Measurements from ENCODE around the gene HAND2.

HAND2 gene

GRCh38 chr4:173519111-173520101, 10.6 kb downstream of the HAND2 start:
- no peak for DNase-seq

GRCh38 chr4:173518425-173519102, 11.5 kb downstream of the HAND2 start:
- DNase-seq: no peak

DNA sequence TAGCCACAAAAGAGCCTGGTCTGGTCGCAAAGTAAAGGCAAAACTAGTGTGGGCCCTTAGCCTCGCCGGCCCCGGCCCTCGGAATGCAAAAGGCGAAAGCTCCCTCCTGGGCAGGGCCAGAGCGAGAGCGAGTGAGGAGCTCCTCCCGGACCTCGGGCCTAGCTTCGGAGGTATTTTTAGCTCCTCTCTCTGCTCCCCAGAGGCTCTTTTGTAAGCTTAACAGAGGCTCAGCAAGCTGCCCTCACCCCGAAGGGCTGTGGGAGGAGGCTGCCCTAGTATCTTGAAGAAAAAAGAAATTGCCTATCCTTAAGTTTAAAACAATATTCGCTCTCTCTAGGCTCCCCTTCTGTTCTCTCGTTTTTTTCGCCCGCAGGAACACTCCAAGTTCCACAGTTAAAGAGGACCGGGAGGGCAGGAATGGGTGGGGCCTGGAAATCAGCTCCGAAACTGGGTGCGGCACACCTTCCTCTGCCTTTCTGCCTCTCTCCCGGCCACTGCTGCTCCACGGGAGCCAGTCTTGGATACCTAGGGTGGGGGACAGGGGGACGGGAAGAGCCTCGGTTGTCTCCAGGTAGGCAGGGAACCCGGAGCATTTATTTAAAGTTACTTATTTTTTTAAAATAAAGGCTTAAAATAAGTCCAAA, 12.1 kb downstream of the HAND2 start:
- DNase-seq: no peak

DNA sequence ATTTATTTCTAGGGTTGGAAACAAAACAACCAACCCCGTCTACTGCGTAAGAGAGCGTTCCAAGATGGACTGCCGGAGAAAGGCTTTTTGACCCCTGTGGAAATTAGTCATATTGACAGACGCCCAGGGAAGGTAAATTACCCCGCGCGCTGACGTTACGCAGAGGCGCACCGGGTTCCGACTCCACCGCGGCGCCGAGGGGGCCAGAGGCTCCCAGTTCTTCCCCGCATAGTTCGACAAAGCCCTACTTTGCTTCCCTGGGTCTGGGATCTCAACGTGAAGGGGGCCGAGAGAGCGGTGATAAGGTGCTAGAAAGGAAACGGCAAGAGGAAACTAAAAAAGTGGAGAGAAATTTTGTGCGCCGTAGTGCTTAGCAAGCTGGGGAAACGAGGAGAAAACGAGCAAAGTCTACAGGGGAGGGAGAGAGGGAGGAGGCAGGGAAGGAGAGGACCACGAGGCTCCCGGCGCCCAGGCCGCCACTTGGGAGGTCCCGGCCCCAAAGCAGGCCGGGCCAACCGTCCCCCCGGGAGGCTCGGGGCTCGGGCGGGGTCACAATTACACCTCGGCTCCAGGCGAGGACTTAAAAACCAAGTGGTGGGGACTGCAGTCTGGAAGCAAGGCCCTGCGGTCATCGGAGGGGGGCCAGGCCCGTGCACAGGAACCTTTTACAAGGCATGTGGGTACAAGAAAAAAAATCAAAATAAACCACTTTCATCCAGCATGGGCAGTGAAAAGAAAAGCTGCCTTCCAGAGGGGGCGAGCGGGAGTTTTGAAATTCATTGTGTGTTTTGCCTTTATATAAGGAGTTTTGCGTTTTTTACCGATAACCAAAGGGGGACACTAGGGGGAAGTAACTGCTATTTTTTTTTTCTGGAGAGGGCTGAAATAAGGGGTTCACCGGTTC, 13.2 kb downstream of the HAND2 start:
- DNase-seq: no peak

DNA sequence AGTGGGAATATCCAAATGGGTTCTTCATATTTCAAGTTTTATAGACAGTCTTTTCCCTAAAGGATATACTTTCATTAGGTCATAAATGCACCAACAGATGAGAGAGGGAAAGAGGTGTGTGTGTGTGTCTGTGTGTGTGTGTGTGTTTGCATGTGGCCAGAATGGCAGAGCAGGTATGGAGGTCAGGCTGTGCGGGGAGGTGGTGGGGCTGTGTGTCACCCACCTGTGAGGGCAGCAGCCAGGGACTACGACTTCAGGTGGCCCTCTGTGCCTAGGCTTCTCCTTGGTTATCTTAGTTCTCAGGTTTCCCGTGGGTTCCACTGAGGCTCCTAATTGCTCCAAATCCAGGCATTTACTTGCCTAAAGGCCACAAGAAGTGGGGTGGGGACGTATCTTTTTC, 14.6 kb downstream of the HAND2 start:
- DNase-seq: no peak

- DNase-seq: no peak
These were observed 15.3 kb downstream of the HAND2 start for GRCh38 chr4:173514641-173515217.

DNA sequence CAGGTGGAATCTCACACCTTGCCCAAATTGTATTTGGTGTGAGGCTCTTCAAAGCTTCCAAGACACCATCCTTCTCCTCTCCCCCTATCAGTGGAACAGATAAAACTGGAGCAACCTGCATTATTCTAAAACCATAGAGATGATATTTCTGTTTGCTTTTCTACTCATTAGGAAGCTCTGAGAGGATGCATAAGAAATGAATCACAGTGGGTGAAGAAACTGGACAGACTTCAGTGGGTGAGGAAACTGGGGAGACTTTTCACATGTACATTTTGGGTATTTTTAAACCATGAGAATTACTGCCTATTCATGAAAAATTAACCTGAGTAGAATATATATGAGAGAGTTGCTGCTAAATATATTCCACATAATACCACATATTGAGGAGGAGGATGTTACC, 16.4 kb downstream of the HAND2 start:
- no peak for DNase-seq

- DNase-seq: no peak
These were observed 18.2 kb downstream of the HAND2 start for GRCh38 chr4:173511787-173512361.

- DNase-seq: no peak
These were observed 20.7 kb downstream of the HAND2 start for GRCh38 chr4:173509036-173510001.

DNA sequence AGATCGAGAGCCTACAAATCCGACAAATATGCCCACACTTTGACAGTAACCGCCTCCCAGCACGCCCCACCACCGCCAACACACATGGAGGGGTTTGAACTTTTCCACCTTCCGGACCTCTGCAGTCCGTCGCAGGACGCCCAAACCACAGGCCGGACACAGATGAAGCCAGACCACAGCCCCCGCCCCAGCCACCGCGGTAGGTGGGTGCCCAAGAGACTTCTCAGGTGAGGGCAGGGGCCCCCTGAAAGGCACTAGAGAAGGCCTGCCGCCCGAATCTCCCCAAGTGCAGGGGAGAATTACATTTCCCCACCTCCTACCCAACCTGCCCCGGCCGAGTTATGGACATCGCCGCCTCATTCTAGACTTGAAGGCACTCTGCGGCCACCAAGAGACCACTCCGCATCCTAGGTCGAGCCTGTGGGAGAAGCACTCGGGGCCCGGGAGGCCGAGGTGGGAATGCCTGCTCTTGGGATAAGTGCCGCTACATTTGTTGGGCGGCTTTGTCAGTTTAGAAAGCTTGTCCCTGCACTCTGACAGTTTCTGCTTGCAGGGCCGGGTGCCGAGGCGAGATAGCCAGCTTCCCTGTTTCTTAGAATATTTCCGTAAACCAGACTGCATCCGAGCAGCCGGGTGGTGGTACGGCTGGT, 21.5 kb downstream of the HAND2 start:
- no peak for DNase-seq

DNA sequence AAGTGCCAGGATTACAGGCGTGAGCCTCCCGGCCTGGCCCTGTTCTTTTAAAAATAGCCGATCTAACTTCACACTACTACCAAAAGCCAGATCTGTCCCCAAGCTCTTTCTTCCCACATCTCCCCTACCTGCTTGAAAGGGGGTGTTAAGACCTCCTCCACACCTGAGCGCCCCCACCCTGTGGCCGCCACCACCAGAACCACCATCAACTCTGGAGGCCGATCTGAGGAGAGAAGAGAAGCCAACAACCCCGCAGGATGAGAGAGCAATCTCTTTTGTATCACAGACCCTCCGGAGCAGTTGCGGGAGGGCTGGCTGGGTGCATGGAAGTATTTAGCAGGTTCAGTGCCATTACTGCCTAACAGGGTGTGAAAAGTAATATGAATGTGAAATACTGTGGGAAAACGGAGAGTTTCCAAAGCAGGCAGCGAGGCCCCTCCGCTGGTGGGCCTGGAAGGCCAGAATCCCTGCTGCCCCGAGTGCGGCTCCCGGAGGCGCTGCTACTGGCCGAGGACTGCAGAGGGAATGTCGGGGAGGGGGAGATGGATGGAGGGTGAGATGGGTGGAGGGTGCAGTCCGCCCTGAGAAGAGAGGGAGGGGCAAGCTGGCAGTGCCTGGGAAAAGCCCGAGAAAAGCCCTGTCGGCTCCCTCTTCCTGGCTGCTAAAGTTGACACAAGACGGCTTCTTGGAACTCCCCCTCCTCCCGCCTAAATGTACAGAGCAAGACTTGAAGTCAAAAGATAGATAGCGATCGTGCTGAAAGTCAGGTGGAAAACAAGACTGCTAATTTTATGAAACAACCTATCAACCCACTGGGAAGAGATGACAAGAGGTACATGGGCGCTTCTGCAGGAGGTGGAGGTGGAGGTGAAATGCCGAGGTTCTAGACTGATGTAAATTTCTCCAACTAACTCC, 22.3 kb downstream of the HAND2 start:
- no peak for DNase-seq

DNA sequence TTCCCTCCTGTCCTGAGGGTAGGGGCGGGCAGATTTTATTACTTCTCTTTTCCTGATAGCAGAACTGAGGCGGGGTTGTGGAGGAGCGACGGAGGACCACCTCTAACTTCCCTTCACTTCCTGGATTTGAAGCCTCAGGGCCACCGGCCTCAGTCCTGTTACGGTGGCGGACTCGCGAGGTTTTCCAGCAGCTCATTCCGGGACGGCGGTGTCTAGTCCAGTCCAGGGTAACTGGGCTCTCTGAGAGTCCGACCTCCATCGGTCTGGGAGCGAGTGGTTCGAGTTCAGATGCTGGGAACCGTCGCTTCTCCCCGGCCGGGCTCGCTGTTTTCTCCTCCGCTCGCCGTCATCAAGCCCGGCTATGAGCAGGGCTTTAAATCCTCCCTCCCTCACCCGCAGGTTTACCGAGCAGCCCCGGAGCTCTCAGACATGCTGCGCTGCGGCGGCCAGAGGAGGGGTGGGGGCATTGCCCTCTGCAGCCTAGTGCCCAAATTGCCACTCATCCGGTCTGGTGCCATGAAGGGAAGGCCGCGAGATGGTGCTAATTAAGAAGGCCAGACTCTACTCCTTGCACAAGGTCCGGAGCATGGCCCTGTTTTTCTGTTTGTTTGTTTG, 23.3 kb downstream of the HAND2 start:
- no peak for DNase-seq

GRCh38 chr4:173505924-173506518, 24.0 kb downstream of the HAND2 start:
- DNase-seq: peak; percentile 40

GRCh38 chr4:173504181-173504503, 25.9 kb downstream of the HAND2 start:
- DNase-seq: no peak

DNA sequence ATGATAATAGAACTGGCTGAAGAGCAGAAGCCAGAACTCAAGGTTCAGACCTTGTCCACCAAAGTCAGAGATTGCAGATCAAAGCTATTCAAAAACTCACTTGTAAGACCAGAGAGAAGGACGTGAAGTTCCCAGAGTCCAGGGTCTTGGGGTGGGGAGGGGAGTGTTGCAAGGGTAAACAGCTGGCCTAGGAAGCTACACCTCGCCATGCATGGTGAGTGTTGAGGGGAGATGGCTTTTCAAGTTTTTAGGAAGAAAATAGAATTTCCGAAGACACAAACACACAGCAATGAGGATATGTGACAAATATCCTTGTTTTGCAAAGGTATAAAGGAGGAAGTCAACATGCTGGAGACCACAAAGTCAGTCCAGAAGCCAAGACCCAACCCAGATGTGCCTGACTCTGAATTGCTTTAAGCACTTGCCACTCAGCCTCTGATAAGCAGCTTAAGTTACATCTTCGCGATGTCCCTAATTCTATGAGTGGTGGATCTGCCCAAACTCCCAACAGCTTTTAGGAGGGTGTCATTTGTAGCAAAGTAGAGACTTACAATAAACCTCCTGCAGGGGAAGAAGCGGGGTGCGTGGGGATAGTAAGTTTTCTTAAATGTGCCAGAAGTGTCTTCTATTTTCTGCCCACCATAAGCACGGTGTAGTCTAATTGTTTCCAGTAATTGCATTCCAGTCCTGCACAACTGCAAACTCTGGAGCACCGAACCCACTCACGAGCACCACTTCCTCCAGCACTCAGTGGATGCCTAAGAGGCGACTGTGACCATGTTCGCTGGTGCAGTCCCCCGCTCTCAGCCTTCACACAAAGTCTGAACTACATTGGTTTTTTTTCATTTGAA, 26.5 kb downstream of the HAND2 start:
- DNase-seq: no peak

DNA sequence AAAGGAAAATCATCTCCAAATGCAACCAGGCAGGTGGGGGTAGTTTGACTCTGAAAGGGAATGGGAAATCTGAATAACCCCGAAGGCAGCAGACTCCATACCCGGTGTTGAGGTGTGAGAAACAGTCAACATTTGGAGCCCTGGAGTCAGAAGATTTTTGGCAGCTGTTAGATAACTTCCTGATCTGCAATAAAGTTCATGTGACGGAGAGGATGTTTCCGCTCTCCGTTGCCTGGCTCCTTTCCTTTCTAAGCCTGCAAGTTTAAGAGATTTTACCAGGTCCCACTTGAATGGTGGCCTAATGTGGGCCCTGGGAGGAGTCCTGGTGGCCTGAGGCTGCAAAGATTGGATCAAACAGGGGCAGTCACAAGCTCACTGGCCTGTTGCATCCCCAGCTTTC, 27.7 kb downstream of the HAND2 start:
- DNase-seq: no peak

DNA sequence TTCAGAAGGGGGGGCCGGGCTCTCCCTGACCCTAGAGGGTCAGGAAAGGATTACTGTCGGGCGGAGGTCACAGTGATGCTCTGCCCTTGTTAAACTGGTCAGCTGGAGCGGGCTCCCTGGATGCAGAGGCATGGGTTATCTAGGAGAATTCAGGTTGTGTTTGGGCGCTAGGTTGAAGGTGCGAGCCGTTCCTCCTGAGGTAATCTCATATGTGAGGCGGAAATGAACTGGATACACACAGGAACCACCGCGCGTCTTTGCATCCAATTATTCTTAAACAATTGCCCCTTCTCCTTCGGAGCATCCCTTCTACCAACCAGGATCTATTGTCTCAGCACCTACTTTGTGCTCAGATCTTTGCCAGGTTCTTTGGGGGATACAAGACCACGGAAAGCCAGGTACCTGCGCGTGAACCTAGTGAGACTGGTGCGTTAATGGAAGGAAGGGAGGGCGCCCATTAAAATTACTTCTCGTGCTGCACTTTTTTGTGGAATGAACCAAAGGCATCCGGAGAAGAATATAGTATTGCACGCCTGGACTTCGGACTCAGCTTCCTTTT, 28.4 kb downstream of the HAND2 start:
- DNase-seq: no peak
